H54 (cell line): ENCODE measurements around the gene MKRN2.
"Not testable (repeated sequence)": the region's sequence is repeated elsewhere in the genome, so short reads cannot be mapped to it uniquely, and the experiment has no call there.

Source experiments
- DNase-seq: peaks from one replicate; pipeline ENCODE4 v3.0.0; 2011; ENCODE audit warnings: low spot score, mixed read lengths; ENCODE audit not compliant: insufficient read length
- FAIRE-seq: peaks from 3 replicates; lab custom pipeline; 2011; peaks lifted over from hg19 to GRCh38; lab: Jason Lieb, UNC
- POLR2A ChIP-seq: IDR thresholded peaks from 2 replicates; pipeline ENCODE4 v1.6.1; 2011; ENCODE audit warnings: low read depth, mild to moderate bottlenecking, low read length

MKRN2 gene

DNA sequence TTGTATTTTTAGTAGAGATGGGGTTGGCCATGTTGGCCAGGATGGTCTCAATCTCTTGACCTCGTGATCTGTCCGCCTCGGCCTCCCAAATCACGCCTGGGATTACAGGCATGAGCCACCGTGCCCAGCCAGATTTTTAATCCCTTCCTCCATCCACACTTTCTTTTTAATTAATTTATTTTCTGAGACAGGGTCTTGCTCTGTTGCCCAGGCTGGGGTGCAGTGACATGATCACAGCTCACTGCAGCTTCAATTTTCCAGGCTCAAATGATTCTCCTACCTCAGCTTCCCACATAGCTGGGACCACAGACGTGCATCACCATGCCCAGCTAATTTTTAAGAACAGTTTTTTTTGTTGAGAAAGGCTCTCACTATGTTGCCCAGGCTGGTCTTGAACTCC lies 63.4 kb downstream of the MKRN2 start:
- FAIRE-seq: no peak
- DNase-seq: no peak
- TF ChIP-seq POLR2A: no peak

GRCh38 chr3:12620729-12621128 lies 63.8 kb downstream of the MKRN2 start:
- DNase-seq (no peak), FAIRE-seq (no peak)
- no peak for TF ChIP-seq POLR2A

DNA sequence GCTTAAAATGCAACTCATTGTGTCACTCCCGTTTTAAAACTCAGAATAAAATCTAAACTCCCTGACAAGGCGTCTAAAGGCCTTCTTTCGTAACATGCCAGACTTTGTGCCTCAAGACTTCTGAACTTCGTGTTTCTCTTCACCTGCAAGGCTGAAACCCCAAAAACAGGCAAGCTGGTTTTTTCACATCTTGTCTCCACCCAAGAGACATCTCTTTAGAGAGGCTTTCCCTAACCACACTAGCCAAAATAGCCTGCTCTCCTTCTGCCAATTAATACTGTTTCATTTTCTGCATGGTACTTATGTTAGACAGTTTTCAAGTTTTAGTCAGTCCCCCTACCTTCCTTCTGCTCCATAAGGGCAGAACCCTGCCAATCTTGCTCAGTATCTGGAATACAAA lies 65.4 kb downstream of the MKRN2 start:
- TF ChIP-seq POLR2A: no peak
- DNase-seq: no peak
- no peak for FAIRE-seq

DNA sequence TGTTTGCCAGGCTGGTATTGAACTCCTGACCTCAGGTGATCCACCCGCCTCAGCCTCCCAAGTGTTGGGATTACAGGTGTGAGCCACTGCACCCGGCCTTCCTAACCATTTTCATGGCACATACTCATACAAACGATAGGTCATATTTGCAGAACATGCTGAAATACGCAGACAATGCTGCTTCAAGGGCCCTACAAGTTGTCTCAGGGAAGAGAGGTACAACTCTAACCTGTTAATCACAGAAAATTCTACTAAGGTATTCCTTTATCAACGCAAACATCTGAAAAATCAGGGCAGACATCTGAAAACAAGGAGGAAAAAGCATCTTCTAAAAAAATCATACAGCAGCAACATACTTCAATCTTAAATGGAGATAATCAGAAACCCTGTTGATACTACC lies 67.2 kb downstream of the MKRN2 start:
- DNase-seq (no peak), FAIRE-seq (no peak)
- TF ChIP-seq POLR2A: no peak

DNA sequence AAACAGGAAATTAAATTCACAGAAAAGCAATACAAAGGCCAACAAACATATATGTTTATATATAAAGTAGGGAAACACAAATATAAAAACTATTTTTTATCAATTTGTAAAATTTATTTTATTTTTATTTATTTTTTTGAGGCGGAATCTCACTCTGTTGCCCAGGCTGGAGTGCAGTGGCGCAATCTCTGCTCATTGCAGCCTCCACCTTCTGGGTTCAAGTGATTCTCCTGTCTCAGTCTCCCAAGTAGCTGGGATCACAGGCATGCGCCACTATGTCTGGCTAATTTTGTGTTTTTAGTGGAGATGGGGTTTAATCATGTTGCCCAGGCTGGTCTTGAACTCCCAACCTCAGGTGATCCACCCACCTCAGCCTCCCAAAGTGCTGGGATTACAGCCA lies 68.1 kb downstream of the MKRN2 start:
- DNase-seq, FAIRE-seq: not testable (repeated sequence)

DNA sequence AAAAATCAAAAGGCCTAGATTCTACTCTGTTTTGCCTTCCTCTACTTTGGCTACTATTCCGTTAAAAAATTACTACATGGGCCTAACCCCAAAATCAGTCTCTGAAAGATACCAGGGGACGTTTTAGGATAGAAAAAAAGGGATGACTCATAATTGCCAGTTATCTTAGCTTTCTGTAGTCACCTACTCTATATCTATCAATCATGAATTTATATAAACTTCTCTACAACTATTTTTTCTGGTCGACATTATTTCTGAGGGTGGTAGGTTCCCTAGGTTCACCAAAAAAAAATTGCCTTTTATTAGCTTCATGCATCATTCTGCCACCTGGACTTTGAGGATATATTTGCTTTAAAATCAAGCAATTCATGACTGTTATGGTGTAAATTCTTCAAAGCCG lies 70.5 kb downstream of the MKRN2 start:
- FAIRE-seq (no peak), DNase-seq (no peak)
- no peak for TF ChIP-seq POLR2A

- no peak for DNase-seq
These were observed 71.9 kb downstream of the MKRN2 start for GRCh38 chr3:12628813-12629212.

DNA sequence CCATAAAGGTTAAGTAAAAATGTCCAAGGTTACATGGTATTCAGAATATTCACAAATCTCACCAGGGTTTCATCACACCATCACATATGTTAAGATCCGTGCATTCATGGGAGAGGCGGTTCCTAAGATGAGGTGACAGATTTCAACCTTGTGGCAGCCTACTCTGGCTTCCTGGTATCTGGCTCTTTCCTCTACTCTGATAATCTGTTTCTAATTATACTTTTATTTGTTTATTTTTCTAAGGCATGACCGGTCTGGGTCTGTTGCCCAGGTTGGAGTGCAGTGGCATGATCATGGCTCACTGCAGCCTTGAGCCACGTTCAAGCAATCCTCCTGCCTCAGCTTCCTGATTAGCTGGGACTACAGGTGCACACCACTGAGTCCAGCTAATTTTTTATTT lies 72.7 kb downstream of the MKRN2 start:
- DNase-seq (no peak), FAIRE-seq (no peak)
- no peak for TF ChIP-seq POLR2A

More at GRCh38 chr3:12628813-12629212, 71.9 kb downstream of the MKRN2 start:
- TF ChIP-seq POLR2A: no peak
- no peak for FAIRE-seq

GRCh38 chr3:12630292-12630691 lies 73.4 kb downstream of the MKRN2 start:
- TF ChIP-seq POLR2A: no peak
- DNase-seq (no peak), FAIRE-seq (no peak)

DNA sequence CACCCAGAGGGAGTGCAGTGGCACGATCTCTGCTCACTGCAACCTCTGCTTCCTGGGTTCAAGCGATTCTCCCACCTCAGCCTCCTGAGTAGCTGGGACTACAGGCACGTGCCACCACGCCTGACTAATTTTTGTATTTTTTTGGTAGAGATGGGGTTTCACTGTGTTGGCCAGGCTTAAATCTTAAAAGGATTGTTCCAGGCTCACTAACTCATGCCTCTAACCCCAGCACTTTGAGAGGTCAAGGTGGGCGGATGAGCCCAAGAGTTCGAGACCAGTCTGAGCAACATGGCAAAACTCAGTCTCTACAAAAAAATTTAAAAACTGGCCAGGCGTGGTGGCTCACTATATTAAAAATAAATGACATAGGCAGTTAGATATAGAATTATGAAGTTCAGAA lies 74.0 kb downstream of the MKRN2 start:
- not testable (repeated sequence) for FAIRE-seq, DNase-seq

DNA sequence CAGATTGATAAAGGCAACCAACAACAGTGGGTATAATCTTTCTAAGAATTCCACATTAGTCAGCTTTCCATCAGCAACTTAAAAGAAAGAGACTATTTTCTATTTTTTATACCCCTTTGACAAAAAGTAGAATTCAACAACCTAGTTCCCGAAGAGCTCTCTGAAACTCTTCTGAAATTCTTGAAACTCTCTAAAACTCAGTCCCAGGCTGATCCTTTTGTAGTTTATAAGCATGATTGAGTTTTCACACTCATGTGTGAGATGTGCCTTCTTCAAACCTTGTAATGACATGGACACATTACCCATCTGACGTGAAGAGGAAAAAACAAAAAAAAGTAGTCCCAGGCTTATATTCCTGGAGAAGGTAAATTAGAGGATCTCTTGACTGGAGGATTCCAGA lies 75.6 kb downstream of the MKRN2 start:
- no peak for TF ChIP-seq POLR2A
- FAIRE-seq (no peak), DNase-seq (no peak)

- TF ChIP-seq POLR2A: no peak
- FAIRE-seq (no peak), DNase-seq (no peak)
These were observed 76.2 kb downstream of the MKRN2 start for GRCh38 chr3:12633108-12633507.
